NCI-H1436 treated with DMSO at 0.1 percent for 48 hours (cell line): Measurements from ENCODE around the gene TBXA2R.
"Not testable (repeated sequence)": the region's sequence is repeated elsewhere in the genome, so short reads cannot be mapped to it uniquely, and the experiment has no call there.

Experiments used
- DNase-seq: peaks from one replicate; lab custom pipeline; 2025; lab: John Stamatoyannopoulos, UW

TBXA2R gene

DNA sequence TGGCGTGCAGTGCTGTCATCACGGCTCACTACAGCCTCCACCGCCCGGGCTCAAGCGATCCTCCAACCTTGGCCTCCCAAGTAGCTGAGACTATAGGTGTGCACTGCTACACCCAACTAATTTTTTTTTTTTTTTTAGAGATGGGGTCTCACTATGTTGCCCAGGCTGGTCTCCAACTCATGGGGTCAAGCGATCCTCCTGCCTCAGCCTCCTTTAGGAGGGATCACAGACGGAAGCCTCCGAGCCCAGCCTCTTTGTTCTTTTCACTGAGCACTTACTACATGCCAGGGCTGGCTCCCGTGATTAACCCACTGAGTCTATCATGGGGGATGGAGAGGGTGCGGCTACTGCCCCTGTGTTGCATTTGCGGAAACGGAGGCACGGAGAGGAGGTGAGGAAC, 32.8 kb upstream of the TBXA2R start:
- no peak for DNase-seq

DNA sequence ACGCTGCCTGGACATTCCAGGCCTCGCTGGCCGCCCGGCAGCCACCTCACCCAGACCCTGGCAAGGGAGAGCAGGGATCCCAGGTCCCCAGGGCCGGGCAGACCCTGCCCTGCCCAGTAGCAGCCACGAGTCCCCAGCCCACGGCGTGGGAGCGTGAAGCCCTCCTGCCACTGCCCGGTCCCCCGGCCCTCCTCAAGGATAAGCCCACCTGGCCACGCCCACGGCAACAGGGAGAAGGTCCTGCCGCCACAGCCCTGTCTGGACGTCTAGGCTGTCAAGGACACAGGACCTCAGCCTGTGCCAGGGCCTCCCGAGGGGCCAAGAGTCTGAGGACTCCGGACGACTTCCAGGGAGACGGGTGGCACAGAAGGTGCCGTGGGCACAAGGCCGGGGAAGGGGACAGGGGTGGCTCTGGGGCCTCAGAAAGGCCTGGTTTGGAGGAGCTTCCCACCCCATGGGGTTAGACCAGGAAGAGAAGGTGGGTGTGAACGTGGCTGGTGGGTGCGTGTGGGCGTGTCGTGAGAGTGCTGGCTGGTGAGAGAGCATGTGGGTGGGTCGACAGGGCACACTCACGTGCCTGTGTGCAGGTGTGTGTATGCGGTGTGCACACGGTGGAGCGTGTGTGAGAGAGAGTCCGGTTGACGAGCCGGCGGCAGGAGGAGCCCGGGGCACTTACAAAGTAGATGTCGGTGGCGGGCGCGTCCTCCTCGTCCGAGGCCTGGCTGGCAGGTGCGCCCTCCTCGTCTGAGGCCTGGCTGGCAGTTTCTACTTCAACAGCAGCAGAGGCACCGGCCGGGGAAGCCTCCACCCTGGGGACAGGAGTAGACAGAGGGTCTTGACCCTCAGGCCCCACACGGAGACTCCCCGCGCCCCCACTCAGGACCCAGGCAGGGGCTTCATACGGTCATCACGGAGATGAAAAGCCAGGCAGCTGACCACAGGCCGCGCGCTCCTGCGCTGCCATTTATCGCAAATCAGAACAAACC, 31.8 kb upstream of the TBXA2R start:
- no peak for DNase-seq

DNA sequence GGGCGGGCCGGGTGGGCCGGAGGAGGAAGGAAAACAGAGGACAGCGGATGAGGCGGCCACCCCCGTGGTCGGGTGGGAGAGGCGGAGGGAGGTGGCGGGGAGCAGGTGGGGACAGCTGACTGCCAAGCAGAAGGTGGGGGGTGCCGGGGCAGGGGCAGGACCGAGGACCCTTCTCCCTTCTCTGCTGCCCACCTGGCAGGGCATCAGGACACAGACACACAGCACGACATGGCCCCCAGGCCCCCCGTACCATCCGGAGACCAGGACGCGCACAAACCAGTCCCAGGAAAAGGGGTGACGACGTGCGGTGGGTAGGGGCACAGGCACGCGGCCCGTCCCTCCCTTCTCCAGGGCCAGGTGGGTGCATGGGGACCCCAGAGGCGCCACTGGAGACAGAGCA, 30.9 kb upstream of the TBXA2R start:
- no peak for DNase-seq

DNA sequence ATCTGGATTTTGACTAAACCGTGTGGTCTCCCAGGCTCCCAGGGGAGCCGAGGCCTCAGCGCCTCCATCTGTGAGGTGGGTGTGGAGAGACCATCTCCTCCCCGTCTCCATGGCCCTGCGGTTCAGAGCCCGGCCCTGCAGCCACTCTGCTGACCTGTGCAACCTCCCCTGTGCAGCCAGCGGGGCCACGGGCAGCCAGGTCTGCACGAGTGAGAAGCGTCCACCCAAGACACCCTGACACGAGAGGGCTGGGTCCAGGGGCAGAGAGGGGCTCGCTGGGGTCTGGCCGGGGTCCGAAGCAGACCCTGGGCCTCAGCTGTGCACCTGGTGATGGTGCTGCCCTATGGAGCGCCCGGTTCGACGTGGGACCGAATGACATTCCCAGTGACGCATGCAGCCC, 30.3 kb upstream of the TBXA2R start:
- no peak for DNase-seq

- no peak for DNase-seq
These were observed 29.8 kb upstream of the TBXA2R start for GRCh38 chr19:3636506-3636905.

- no peak for DNase-seq
These were observed 27.9 kb upstream of the TBXA2R start for GRCh38 chr19:3634496-3635045.

DNA sequence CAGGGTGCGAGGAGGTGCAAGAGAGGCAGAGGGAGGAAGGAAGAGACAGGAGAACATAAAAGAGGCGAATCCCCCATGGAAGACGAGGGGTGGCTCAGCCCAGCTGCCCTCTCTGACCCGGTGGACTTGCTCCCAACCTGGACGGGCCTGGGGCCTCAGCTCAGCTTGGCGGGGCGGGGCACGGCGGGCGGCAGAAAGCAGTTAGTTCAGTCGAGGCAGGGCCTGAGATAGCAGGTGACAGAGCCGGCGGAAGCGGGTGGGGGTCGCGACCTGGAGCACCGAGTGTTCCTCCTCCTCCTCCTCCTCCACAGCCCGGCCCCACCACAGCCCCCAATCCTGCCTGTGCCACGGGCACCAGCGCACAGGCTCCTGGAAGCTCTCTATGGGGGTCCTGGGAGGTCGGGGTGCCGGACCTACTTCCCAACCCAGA, 26.9 kb upstream of the TBXA2R start:
- no peak for DNase-seq

- DNase-seq = no peak
These were observed 26.3 kb upstream of the TBXA2R start for GRCh38 chr19:3632739-3633558.

DNA sequence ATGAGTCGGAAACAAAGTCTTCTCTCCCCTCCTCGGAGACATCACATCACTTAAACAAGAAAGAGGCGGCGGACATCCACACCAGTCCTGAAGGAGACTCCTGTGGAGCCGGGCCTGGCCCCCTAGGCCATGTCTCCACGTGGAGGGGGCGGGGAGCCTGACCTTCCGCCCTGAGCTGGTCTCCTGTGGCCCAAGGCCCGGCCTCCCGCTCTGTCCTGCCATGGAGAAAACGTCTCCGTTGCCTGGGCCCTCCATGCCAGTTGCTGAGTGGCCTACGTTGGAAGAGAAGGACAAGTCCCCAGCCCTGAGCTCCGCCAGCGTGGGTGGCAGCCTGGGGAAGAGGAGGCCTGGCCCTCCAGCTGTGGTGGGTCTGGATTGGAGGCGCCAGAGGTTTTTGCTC, 25.4 kb upstream of the TBXA2R start:
- DNase-seq = no peak

- no peak for DNase-seq
These were observed 24.6 kb upstream of the TBXA2R start for GRCh38 chr19:3631053-3631861.

- not testable (repeated sequence) for DNase-seq
These were observed 22.1 kb upstream of the TBXA2R start for GRCh38 chr19:3628766-3629165.

DNA sequence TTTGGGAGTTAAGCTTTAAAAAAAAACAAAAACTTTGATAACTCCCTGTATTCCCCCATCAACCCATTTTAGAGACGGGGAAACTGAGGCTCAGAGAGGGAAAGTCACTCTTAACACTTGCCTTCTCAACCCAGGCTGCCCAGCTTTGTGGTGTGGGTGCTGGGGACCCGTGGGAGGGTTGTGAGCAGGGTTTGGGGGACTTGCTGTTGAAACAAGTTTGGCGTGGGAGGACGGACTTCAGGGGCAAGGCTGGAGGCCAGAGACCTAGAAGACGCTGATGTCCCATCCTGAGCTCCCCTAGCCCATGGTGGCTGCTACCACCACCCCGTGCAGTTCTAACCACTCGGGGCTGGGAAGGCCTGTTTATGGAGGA, 20.7 kb upstream of the TBXA2R start:
- DNase-seq = no peak

GRCh38 chr19:3626473-3627350, 20.0 kb upstream of the TBXA2R start, which contains the start of gene CACTIN:
TSS of gene CACTIN (minus strand) at chr19:3626790. CDS start at chr19:3626762, 28 bp downstream.
- DNase-seq = peak; percentile 90

DNA sequence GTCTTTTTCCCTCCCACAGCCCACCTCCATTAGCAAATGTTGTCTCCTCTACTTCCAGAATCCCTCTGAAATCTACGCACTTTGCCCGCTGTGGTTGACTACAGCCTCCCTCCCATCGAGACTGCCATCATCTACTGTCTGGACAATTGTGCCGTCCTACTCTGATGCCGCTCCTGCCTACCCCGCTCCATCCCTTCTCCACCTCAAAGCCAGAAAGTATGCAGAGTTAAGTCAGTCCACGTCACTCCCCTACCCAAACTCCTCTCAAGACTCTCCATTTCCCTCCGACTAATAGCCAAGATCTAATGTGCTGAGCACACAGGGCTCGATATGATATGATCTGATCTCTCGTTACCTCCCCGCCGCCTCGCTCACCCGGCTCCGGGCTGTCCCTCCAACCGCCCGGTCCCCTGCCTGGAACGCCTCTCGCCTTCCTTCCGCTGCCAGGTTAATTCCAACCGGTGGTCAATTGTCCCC, 19.4 kb upstream of the TBXA2R start:
- DNase-seq = no peak

GRCh38 chr19:3623716-3624115, 17.0 kb upstream of the TBXA2R start:
- no peak for DNase-seq

- DNase-seq = no peak
These were observed 15.5 kb upstream of the TBXA2R start for GRCh38 chr19:3622224-3622623.

- no peak for DNase-seq
These were observed 15.0 kb upstream of the TBXA2R start for GRCh38 chr19:3621689-3622088.

DNA sequence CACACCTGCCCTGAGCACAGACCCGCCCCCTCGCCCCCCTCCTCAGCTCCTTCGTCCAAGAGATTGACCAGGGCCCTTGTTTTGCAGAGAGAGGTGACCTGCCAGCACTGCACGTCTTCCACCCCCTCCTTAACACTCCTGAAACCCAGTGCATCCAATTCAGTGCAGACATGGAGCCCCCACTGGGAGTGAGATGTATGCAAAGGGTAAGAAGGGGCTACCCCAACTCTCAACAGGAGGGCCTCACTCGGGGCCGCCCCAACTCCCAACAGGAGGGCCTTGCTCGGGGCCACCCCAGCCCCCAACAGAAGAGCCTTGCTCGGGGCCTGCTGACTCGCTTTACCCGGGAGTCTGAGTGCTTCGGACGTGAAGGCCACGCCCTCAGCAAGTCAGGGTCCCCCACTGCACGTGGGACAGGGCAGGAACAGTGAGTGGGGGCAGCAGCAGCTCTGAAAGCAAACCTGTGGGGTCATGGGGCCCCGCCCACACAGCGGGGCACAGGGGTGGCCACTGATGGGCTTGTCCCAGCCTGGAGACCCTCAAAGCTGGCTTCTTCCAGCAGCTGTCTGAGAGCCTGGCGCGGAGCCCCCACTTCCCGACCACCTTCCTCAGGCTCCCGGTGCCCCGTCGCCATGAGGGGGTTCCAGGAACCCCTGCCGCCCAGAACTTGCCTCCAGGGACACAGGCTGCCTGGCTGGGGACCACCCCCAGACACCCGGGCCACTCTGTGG, 14.3 kb upstream of the TBXA2R start:
- DNase-seq = no peak

DNA sequence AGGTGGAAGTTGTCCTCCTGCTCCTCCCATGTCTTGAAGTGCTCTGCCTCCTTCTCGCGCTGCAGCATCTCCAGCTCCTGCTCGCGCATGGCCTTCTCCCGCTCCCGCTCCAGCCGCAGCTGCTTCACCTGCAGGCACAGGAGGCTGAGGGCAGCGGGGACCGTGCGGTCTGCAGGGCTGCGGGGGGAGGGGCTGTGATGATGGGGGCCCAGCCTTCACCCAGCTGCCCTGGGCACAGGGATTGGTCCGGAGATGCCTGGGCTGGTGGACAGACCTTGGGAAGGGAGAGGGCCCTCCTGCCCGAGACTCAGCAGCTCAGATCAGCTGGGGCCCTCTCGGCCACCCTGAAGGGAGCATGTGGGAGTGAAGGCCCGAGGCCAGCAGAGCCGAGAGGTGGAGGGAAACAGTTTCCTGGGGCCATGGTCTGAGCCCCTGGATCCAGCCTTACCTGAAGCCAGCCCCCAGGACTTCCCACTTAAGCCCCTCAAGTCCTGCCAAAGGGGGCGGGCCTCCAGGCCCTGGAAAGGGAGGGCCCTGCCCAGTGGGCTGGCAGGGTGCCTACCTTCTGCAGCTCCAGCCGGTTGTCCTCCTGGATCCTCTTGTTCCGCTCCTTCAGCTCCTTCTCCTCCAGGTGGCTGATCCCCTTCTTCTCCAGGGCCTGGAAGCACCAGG, 13.6 kb upstream of the TBXA2R start:
- DNase-seq = no peak
